Measurements from ENCODE around the gene GPC6.

Gene GPC6

GRCh38 chr13:94033830-94034642, 807.4 kb downstream of the GPC6 start:
- Histone ChIP-seq H3K27me3 (ENCODE audit: control insufficient read depth in 1 of 2, insufficient read depth in 2 of 2, low read length in 2 of 2) (no peaks in the 10 kb centered on the region), H3K4me3 (ENCODE audit: low read depth in 1 of 2, low read length in 2 of 2) (no peak overlapping the region), H3K4me1 (ENCODE audit: control insufficient read depth in 1 of 2, insufficient read depth in 2 of 2, low read length in 2 of 2) (no peaks in the 10 kb centered on the region), H3K36me3 (ENCODE audit: control insufficient read depth in 1 of 2, insufficient read depth in 2 of 2, low read length in 2 of 2) (no peaks in the 10 kb centered on the region), H3K27ac (ENCODE audit: low read depth, low read length) (no peak overlapping the region), H3K9ac (ENCODE audit: low read depth in 1 of 2, low read length in 2 of 2) (no peak overlapping the region), H3K9me3 (ENCODE audit: control insufficient read depth in 1 of 2, low read length in 2 of 2) (no peaks in the 10 kb centered on the region)

GRCh38 chr13:94050039-94050438, 823.4 kb downstream of the GPC6 start:
- no peaks in the 10 kb centered on the region for H3K9me3 ChIP-seq (ENCODE audit: control insufficient read depth in 1 of 2, low read length in 2 of 2)
- H3K27ac ChIP-seq (ENCODE audit: low read depth, low read length): no peak overlapping the region
- no peaks in the 10 kb centered on the region for H3K36me3 ChIP-seq (ENCODE audit: control insufficient read depth in 1 of 2, insufficient read depth in 2 of 2, low read length in 2 of 2)
- H3K4me1 ChIP-seq (ENCODE audit: control insufficient read depth in 1 of 2, insufficient read depth in 2 of 2, low read length in 2 of 2): no peaks in the 10 kb centered on the region
- no peaks in the 10 kb centered on the region for H3K27me3 ChIP-seq (ENCODE audit: control insufficient read depth in 1 of 2, insufficient read depth in 2 of 2, low read length in 2 of 2)
- H3K4me3 ChIP-seq (ENCODE audit: low read depth in 1 of 2, low read length in 2 of 2): no peak overlapping the region
- no peak overlapping the region for H3K9ac ChIP-seq (ENCODE audit: low read depth in 1 of 2, low read length in 2 of 2)

GRCh38 chr13:94050686-94051085, 824.1 kb downstream of the GPC6 start:
- no peaks in the 10 kb centered on the region for H3K4me1 ChIP-seq (ENCODE audit: control insufficient read depth in 1 of 2, insufficient read depth in 2 of 2, low read length in 2 of 2)
- H3K9ac ChIP-seq (ENCODE audit: low read depth in 1 of 2, low read length in 2 of 2): no peak overlapping the region
- H3K36me3 ChIP-seq (ENCODE audit: control insufficient read depth in 1 of 2, insufficient read depth in 2 of 2, low read length in 2 of 2): no peaks in the 10 kb centered on the region

DNA sequence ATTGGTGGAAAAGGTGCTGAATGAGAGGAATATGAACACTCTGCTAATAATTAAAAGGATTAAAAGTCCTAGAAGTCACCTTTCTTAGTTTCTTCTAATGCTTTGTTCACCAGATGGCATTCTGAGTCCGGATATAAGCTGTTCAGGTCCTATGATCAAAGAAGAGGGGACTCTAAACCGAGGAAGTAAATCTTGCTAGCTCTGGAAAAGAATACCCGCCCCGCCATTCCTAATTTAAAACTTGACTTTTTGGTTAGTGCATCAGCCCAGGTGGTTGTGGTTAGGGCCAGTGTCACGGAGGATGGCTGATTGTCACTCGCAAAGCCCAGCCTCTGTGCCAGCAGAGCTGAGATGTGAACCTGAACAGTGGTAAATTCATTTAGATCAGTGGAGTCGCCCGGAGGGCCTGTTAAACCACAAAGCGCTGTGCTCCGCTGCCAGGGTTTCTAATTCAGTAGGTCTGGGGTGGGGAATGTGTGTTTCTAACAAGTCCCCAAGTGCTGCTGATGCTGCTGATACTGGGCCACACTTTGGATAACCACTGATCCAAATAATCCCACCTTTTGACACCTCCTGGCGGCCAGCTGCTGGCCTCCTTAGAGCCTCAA, 827.5 kb downstream of the GPC6 start:
- no peaks in the 10 kb centered on the region for H3K27me3 ChIP-seq (ENCODE audit: control insufficient read depth in 1 of 2, insufficient read depth in 2 of 2, low read length in 2 of 2)
- H3K9ac ChIP-seq (ENCODE audit: low read depth in 1 of 2, low read length in 2 of 2): no peak overlapping the region
- H3K36me3 ChIP-seq (ENCODE audit: control insufficient read depth in 1 of 2, insufficient read depth in 2 of 2, low read length in 2 of 2): no peaks in the 10 kb centered on the region
- H3K4me1 ChIP-seq (ENCODE audit: control insufficient read depth in 1 of 2, insufficient read depth in 2 of 2, low read length in 2 of 2): no peaks in the 10 kb centered on the region
- H3K27ac ChIP-seq (ENCODE audit: low read depth, low read length): no peak overlapping the region
- no peak overlapping the region for H3K4me3 ChIP-seq (ENCODE audit: low read depth in 1 of 2, low read length in 2 of 2)
- no peaks in the 10 kb centered on the region for H3K9me3 ChIP-seq (ENCODE audit: control insufficient read depth in 1 of 2, low read length in 2 of 2)

More at GRCh38 chr13:94050686-94051085, 824.1 kb downstream of the GPC6 start:
- Histone ChIP-seq H3K4me3 (ENCODE audit: low read depth in 1 of 2, low read length in 2 of 2) (no peak overlapping the region), H3K9me3 (ENCODE audit: control insufficient read depth in 1 of 2, low read length in 2 of 2) (no peaks in the 10 kb centered on the region), H3K27ac (ENCODE audit: low read depth, low read length) (no peak overlapping the region), H3K27me3 (ENCODE audit: control insufficient read depth in 1 of 2, insufficient read depth in 2 of 2, low read length in 2 of 2) (no peaks in the 10 kb centered on the region)

- no peaks in the 10 kb centered on the region for H3K4me1 ChIP-seq (ENCODE audit: control insufficient read depth in 1 of 2, insufficient read depth in 2 of 2, low read length in 2 of 2)
- no peak overlapping the region for H3K9ac ChIP-seq (ENCODE audit: low read depth in 1 of 2, low read length in 2 of 2)
- no peaks in the 10 kb centered on the region for H3K27me3 ChIP-seq (ENCODE audit: control insufficient read depth in 1 of 2, insufficient read depth in 2 of 2, low read length in 2 of 2)
- no peak overlapping the region for H3K4me3 ChIP-seq (ENCODE audit: low read depth in 1 of 2, low read length in 2 of 2)
- H3K27ac ChIP-seq (ENCODE audit: low read depth, low read length): no peak overlapping the region
- no peaks in the 10 kb centered on the region for H3K9me3 ChIP-seq (ENCODE audit: control insufficient read depth in 1 of 2, low read length in 2 of 2)
- H3K36me3 ChIP-seq (ENCODE audit: control insufficient read depth in 1 of 2, insufficient read depth in 2 of 2, low read length in 2 of 2): no peaks in the 10 kb centered on the region
Observed at GRCh38 chr13:94056362-94056990, 829.9 kb downstream of the GPC6 start.

DNA sequence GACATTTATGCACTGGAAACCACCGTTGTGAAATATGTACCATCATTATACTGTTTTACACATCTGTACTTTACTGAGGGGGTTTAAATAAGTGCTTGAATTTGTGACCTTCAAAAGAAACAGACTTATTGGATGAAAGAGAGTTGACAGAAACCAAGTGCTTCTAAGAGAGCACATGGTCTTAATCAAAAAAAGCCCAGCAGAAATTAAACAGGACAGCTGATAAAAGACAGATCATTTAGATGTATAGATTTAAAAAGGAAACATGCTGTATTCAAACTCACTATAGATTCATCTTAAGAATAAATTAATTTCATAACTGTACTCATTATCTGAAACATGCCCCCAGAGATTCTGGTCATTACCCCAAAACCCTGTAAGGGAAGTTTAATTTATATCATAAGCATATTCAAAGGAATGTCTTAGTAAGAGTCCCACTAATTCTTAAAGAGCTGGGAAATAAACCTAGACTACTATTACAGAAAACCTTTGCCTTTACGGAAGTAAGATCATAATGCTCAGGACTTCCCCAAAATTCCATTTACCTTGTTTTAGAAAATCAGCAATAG, 831.1 kb downstream of the GPC6 start:
- no peaks in the 10 kb centered on the region for H3K4me1 ChIP-seq (ENCODE audit: control insufficient read depth in 1 of 2, insufficient read depth in 2 of 2, low read length in 2 of 2)
- no peak overlapping the region for H3K9ac ChIP-seq (ENCODE audit: low read depth in 1 of 2, low read length in 2 of 2)
- no peak overlapping the region for H3K4me3 ChIP-seq (ENCODE audit: low read depth in 1 of 2, low read length in 2 of 2)
- no peaks in the 10 kb centered on the region for H3K36me3 ChIP-seq (ENCODE audit: control insufficient read depth in 1 of 2, insufficient read depth in 2 of 2, low read length in 2 of 2)
- no peaks in the 10 kb centered on the region for H3K9me3 ChIP-seq (ENCODE audit: control insufficient read depth in 1 of 2, low read length in 2 of 2)
- no peak overlapping the region for H3K27ac ChIP-seq (ENCODE audit: low read depth, low read length)
- no peaks in the 10 kb centered on the region for H3K27me3 ChIP-seq (ENCODE audit: control insufficient read depth in 1 of 2, insufficient read depth in 2 of 2, low read length in 2 of 2)

- H3K4me3 ChIP-seq (ENCODE audit: low read depth in 1 of 2, low read length in 2 of 2): no peak overlapping the region
- H3K27me3 ChIP-seq (ENCODE audit: control insufficient read depth in 1 of 2, insufficient read depth in 2 of 2, low read length in 2 of 2): no peaks in the 10 kb centered on the region
- no peaks in the 10 kb centered on the region for H3K9me3 ChIP-seq (ENCODE audit: control insufficient read depth in 1 of 2, low read length in 2 of 2)
- no peaks in the 10 kb centered on the region for H3K36me3 ChIP-seq (ENCODE audit: control insufficient read depth in 1 of 2, insufficient read depth in 2 of 2, low read length in 2 of 2)
- no peak overlapping the region for H3K9ac ChIP-seq (ENCODE audit: low read depth in 1 of 2, low read length in 2 of 2)
- H3K4me1 ChIP-seq (ENCODE audit: control insufficient read depth in 1 of 2, insufficient read depth in 2 of 2, low read length in 2 of 2): no peaks in the 10 kb centered on the region
- H3K27ac ChIP-seq (ENCODE audit: low read depth, low read length): no peak overlapping the region
Observed at GRCh38 chr13:94058821-94059360, 832.3 kb downstream of the GPC6 start.

- Histone ChIP-seq H3K4me3 (ENCODE audit: low read depth in 1 of 2, low read length in 2 of 2) (no peak overlapping the region), H3K9me3 (ENCODE audit: control insufficient read depth in 1 of 2, low read length in 2 of 2) (no peaks in the 10 kb centered on the region), H3K4me1 (ENCODE audit: control insufficient read depth in 1 of 2, insufficient read depth in 2 of 2, low read length in 2 of 2) (no peaks in the 10 kb centered on the region), H3K27me3 (ENCODE audit: control insufficient read depth in 1 of 2, insufficient read depth in 2 of 2, low read length in 2 of 2) (no peaks in the 10 kb centered on the region), H3K36me3 (ENCODE audit: control insufficient read depth in 1 of 2, insufficient read depth in 2 of 2, low read length in 2 of 2) (no peaks in the 10 kb centered on the region), H3K27ac (ENCODE audit: low read depth, low read length) (no peak overlapping the region), H3K9ac (ENCODE audit: low read depth in 1 of 2, low read length in 2 of 2) (no peak overlapping the region)
Observed at GRCh38 chr13:94061301-94061700, 834.7 kb downstream of the GPC6 start.

GRCh38 chr13:94063096-94063495, 836.5 kb downstream of the GPC6 start:
- H3K4me1 ChIP-seq (ENCODE audit: control insufficient read depth in 1 of 2, insufficient read depth in 2 of 2, low read length in 2 of 2): no peaks in the 10 kb centered on the region
- H3K27ac ChIP-seq (ENCODE audit: low read depth, low read length): no peak overlapping the region
- no peaks in the 10 kb centered on the region for H3K9me3 ChIP-seq (ENCODE audit: control insufficient read depth in 1 of 2, low read length in 2 of 2)
- H3K9ac ChIP-seq (ENCODE audit: low read depth in 1 of 2, low read length in 2 of 2): no peak overlapping the region
- H3K36me3 ChIP-seq (ENCODE audit: control insufficient read depth in 1 of 2, insufficient read depth in 2 of 2, low read length in 2 of 2): no peaks in the 10 kb centered on the region
- H3K4me3 ChIP-seq (ENCODE audit: low read depth in 1 of 2, low read length in 2 of 2): no peak overlapping the region
- no peaks in the 10 kb centered on the region for H3K27me3 ChIP-seq (ENCODE audit: control insufficient read depth in 1 of 2, insufficient read depth in 2 of 2, low read length in 2 of 2)

GRCh38 chr13:94063848-94064247, 837.2 kb downstream of the GPC6 start:
- H3K4me1 ChIP-seq (ENCODE audit: control insufficient read depth in 1 of 2, insufficient read depth in 2 of 2, low read length in 2 of 2): no peaks in the 10 kb centered on the region
- no peaks in the 10 kb centered on the region for H3K9me3 ChIP-seq (ENCODE audit: control insufficient read depth in 1 of 2, low read length in 2 of 2)
- H3K4me3 ChIP-seq (ENCODE audit: low read depth in 1 of 2, low read length in 2 of 2): no peak overlapping the region
- no peaks in the 10 kb centered on the region for H3K27me3 ChIP-seq (ENCODE audit: control insufficient read depth in 1 of 2, insufficient read depth in 2 of 2, low read length in 2 of 2)
- no peak overlapping the region for H3K9ac ChIP-seq (ENCODE audit: low read depth in 1 of 2, low read length in 2 of 2)
- H3K36me3 ChIP-seq (ENCODE audit: control insufficient read depth in 1 of 2, insufficient read depth in 2 of 2, low read length in 2 of 2): no peaks in the 10 kb centered on the region
- H3K27ac ChIP-seq (ENCODE audit: low read depth, low read length): no peak overlapping the region

Data from duodenal mucosa (tissue), 2 donors.